ENCODE results near the gene SFN. TPM values are rescaled to one million over a fixed set of nuclear protein-coding genes. Genes with fewer than 3 reads are reported as not detected.

The SFN gene
- polyA plus RNA-seq, 1 experiment: 0.10 TPM

- no peak for DNase-seq (ENCODE audit: low read depth, low spot score)
- H3K27ac ChIP-seq (ENCODE audit: low read depth, low read length): no peak overlapping the region
- POLR2A ChIA-PET: no interaction called here
- CTCF ChIA-PET: no interaction called here
- peak overlapping the region; percentile 75 for H3K4me3 ChIP-seq (ENCODE audit: low read depth, low read length)
- no peak for TF ChIP-seq CTCF (IDR thresholded peaks at IDR 0.05; ENCODE audit: low read depth, low read length)
- H3K9me3 ChIP-seq (ENCODE audit: control insufficient read depth, insufficient read depth, low read length): no peaks in the 10 kb centered on the region
- no peaks in the 10 kb centered on the region for H3K27me3 ChIP-seq (ENCODE audit: control insufficient read depth, insufficient read depth, low read length)
Observed at GRCh38 chr1:26827663-26828062, 35.3 kb upstream of the SFN start.

GRCh38 chr1:26828411-26828991 lies 34.4 kb upstream of the SFN start:
- no peak for DNase-seq (ENCODE audit: low read depth, low spot score)
- no peaks in the 10 kb centered on the region for H3K9me3 ChIP-seq (ENCODE audit: control insufficient read depth, insufficient read depth, low read length)
- no peak for TF ChIP-seq CTCF (IDR thresholded peaks at IDR 0.05; ENCODE audit: low read depth, low read length)
- peak overlapping the region; percentile 22 for H3K4me3 ChIP-seq (ENCODE audit: low read depth, low read length)
- ChIA-PET POLR2A (no interaction called here), CTCF (no interaction called here)
- no peaks in the 10 kb centered on the region for H3K27me3 ChIP-seq (ENCODE audit: control insufficient read depth, insufficient read depth, low read length)
- H3K27ac ChIP-seq (ENCODE audit: low read depth, low read length): no peak overlapping the region

GRCh38 chr1:26829184-26829911 lies 33.6 kb upstream of the SFN start:
- Histone ChIP-seq H3K4me3 (ENCODE audit: low read depth, low read length) (0 out of 2 replicates have a peak overlapping the region, but pooled peaks have one; percentile 22), H3K27me3 (ENCODE audit: control insufficient read depth, insufficient read depth, low read length) (no peaks in the 10 kb centered on the region), H3K27ac (ENCODE audit: low read depth, low read length) (no peak overlapping the region), H3K9me3 (ENCODE audit: control insufficient read depth, insufficient read depth, low read length) (no peaks in the 10 kb centered on the region)
- ChIA-PET POLR2A (interaction anchor here (0.6 kb wide), 1 partner anchor 173 kb away, joined by 3 read pairs; no protein-coding TSS in a partner anchor), CTCF (no interaction called here)
- TF ChIP-seq CTCF (IDR thresholded peaks at IDR 0.05; ENCODE audit: low read depth, low read length): no peak
- no peak for DNase-seq (ENCODE audit: low read depth, low spot score)

GRCh38 chr1:26831059-26831458 lies 31.9 kb upstream of the SFN start:
- no peak for TF ChIP-seq CTCF (IDR thresholded peaks at IDR 0.05; ENCODE audit: low read depth, low read length)
- DNase-seq (ENCODE audit: low read depth, low spot score): no peak
- Histone ChIP-seq H3K27ac (ENCODE audit: low read depth, low read length) (no peak overlapping the region), H3K4me3 (ENCODE audit: low read depth, low read length) (no peak overlapping the region), H3K27me3 (ENCODE audit: control insufficient read depth, insufficient read depth, low read length) (no peaks in the 10 kb centered on the region), H3K9me3 (ENCODE audit: control insufficient read depth, insufficient read depth, low read length) (no peaks in the 10 kb centered on the region)
- POLR2A ChIA-PET: no interaction called here
- CTCF ChIA-PET: interaction anchor here (1.0 kb wide), 1 partner anchor 19 kb away, joined by 3 read pairs; no protein-coding TSS in a partner anchor
